H1 (cell line): ENCODE measurements around the gene MTMR1. TPM values are rescaled to one million over a fixed set of nuclear protein-coding genes. Genes with fewer than 3 reads are reported as not detected.

ENCODE experiments used
- CTCF ChIA-PET: fragments of 300-600 bp; sonication (Branson Sonifier 250); formaldehyde crosslinking; loops from one replicate; lab custom pipeline; 2021; ENCODE audit not compliant: partially characterized antibody; lab: Charles Lee
- POLR2A ChIA-PET: fragments of 300-600 bp; sonication (Branson Sonifier 250); formaldehyde crosslinking; loops from one replicate; lab custom pipeline; 2021; ENCODE audit warnings: inconsistent platforms; ENCODE audit not compliant: partially characterized antibody; lab: Charles Lee
- DNase-seq, 2 experiments: peaks; one replicate each; pipeline versions ENCODE4 v3.0.0 to v3.0.0-alpha.2; 2010 to 2022; ENCODE audit warnings: low spot score in 2 of 2, low read depth in 1 of 2, mixed read lengths in 1 of 2
- FAIRE-seq: peaks from 2 replicates; lab custom pipeline; 2011; peaks lifted over from hg19 to GRCh38; lab: Jason Lieb, UNC
- H2AFZ ChIP-seq: 2 replicates; pipeline ENCODE4 v1.8.1; 2012; ENCODE audit warnings: low read length, inconsistent platforms
- H2AK5ac ChIP-seq: 2 replicates; pipeline ENCODE4 v1.6.1; 2013; ENCODE audit warnings: low read depth, low read length
- H2BK120ac ChIP-seq: replicated peaks from 2 replicates; pipeline ENCODE3; 2013; ENCODE audit warnings: low read depth, low read length, inconsistent platforms
- H2BK12ac ChIP-seq: 2 replicates; pipeline ENCODE4 v1.6.1; 2013; ENCODE audit warnings: low read depth, low read length
- H2BK15ac ChIP-seq: 2 replicates; pipeline ENCODE4 v1.6.1; 2013; ENCODE audit warnings: low read length
- H2BK20ac ChIP-seq: 2 replicates; pipeline ENCODE4 v1.6.1; 2013; ENCODE audit warnings: low read length
- H2BK5ac ChIP-seq: 2 replicates; pipeline ENCODE4 v1.6.1; 2013; ENCODE audit warnings: low read depth, low read length
- H3K14ac ChIP-seq: 2 replicates; pipeline ENCODE4 v1.6.1; 2013; ENCODE audit warnings: inconsistent platforms; ENCODE audit not compliant: insufficient read length
- H3K18ac ChIP-seq: 2 replicates; pipeline ENCODE4 v1.6.1; 2013; ENCODE audit warnings: low read length; ENCODE audit errors: extremely low read depth
- H3K23ac ChIP-seq: 2 replicates; pipeline ENCODE4 v1.6.1; 2013; ENCODE audit warnings: inconsistent platforms; ENCODE audit not compliant: insufficient read length
- H3K23me2 ChIP-seq: 2 replicates; pipeline ENCODE4 v1.6.1; 2013; ENCODE audit warnings: low read depth, low read length
- H3K27ac ChIP-seq: 2 replicates; pipeline ENCODE4 v1.6.1; 2011; ENCODE audit warnings: low read depth, low read length, inconsistent platforms
- H3K27me3 ChIP-seq, 4 experiments: replicated peaks in 1 of 4; 1 replicate in 1 of 4; 2 replicates in 3 of 4; pipeline versions ENCODE4 v1.6.1 to v1.8.1; 2011 to 2013; ENCODE audit warnings: low read length in 3 of 4, mild to moderate bottlenecking in 3 of 4, inconsistent platforms in 2 of 4, mixed read lengths in 2 of 4, moderate library complexity in 1 of 4; ENCODE audit not compliant: control insufficient read depth in 3 of 4, insufficient read depth in 3 of 4; ENCODE audit errors: extremely low read depth in 1 of 4
- H3K36me3 ChIP-seq, 4 experiments: 2 replicates each; pipeline versions ENCODE4 v1.6.1 to v1.8.1; 2011 to 2013; ENCODE audit warnings: mild to moderate bottlenecking in 4 of 4, low read length in 3 of 4, moderate library complexity in 2 of 4, control low read depth in 1 of 4, inconsistent platforms in 1 of 4; ENCODE audit not compliant: insufficient read depth in 4 of 4, control insufficient read depth in 2 of 4
- H3K4ac ChIP-seq: replicated peaks from 2 replicates; pipeline ENCODE3; 2013; ENCODE audit warnings: low read length, low read depth, mixed read lengths, inconsistent platforms; ENCODE audit not compliant: insufficient read length
- H3K4me1 ChIP-seq, 4 experiments: replicated peaks in 1 of 4; 1 replicate in 1 of 4; 2 replicates in 3 of 4; pipeline versions ENCODE4 v1.6.1 to v1.8.1; 2011 to 2013; ENCODE audit warnings: low read length in 3 of 4, inconsistent platforms in 2 of 4, mixed read lengths in 1 of 4; ENCODE audit not compliant: insufficient read depth in 4 of 4, control insufficient read depth in 3 of 4
- H3K4me2 ChIP-seq, 2 experiments: 2 replicates each; pipeline versions ENCODE4 v1.6.1 to v1.8.1; 2011 to 2013; ENCODE audit warnings: low read depth in 2 of 2, low read length in 2 of 2, control low read depth in 1 of 2, inconsistent platforms in 1 of 2, mild to moderate bottlenecking in 1 of 2; ENCODE audit not compliant: insufficient read depth in 1 of 2
- H3K4me3 ChIP-seq, 4 experiments: fragments of 200-600, 300-600 bp in 1 of 4; sonication (generic), shearing (Covaris generic), sonication (Bioruptor Twin) in 1 of 4; 2 replicates each; pipeline versions ENCODE4 v1.5.1 to v1.8.1; 2011 to 2016; ENCODE audit warnings: low read length in 4 of 4, low read depth in 3 of 4, control low read depth in 2 of 4, inconsistent platforms in 2 of 4, mild to moderate bottlenecking in 2 of 4, mixed read lengths in 1 of 4, moderate library complexity in 1 of 4; ENCODE audit not compliant: insufficient read depth in 2 of 4; ENCODE audit errors: extremely low read depth in 1 of 4
- H3K56ac ChIP-seq: replicated peaks from 2 replicates; pipeline ENCODE3; 2013; ENCODE audit warnings: low read depth, mild to moderate bottlenecking, mixed read lengths, low read length, inconsistent platforms; ENCODE audit not compliant: insufficient read length
- H3K79me1 ChIP-seq: 2 replicates; pipeline ENCODE4 v1.6.1; 2013; ENCODE audit warnings: low read depth, low read length, control low read depth
- H3K79me2 ChIP-seq, 2 experiments: 2 replicates each; pipeline versions ENCODE4 v1.6.1 to v1.8.1; 2012 to 2013; ENCODE audit warnings: low read length in 2 of 2, mild to moderate bottlenecking in 2 of 2, inconsistent platforms in 1 of 2; ENCODE audit not compliant: insufficient read depth in 2 of 2, control insufficient read depth in 1 of 2
- H3K9ac ChIP-seq, 4 experiments: replicated peaks in 1 of 4; 1 replicate in 1 of 4; 2 replicates in 3 of 4; pipeline versions ENCODE4 v1.6.1 to v1.8.1; 2011 to 2013; ENCODE audit warnings: low read depth in 3 of 4, low read length in 3 of 4, control low read depth in 2 of 4, mild to moderate bottlenecking in 2 of 4, moderate library complexity in 2 of 4, inconsistent platforms in 1 of 4; ENCODE audit errors: extremely low read depth in 1 of 4
- H3K9me3 ChIP-seq, 2 experiments: 2 replicates each; pipeline versions ENCODE4 v1.6.1 to v1.8.1; 2012 to 2013; ENCODE audit warnings: mild to moderate bottlenecking in 2 of 2, moderate library complexity in 2 of 2, control low read depth in 1 of 2, inconsistent platforms in 1 of 2, low read depth in 1 of 2, low read length in 1 of 2, mixed read lengths in 1 of 2; ENCODE audit not compliant: insufficient read depth in 2 of 2
- H4K20me1 ChIP-seq, 2 experiments: replicated peaks in 1 of 2; 2 replicates each; pipeline versions ENCODE3 to v1.8.1; 2011 to 2013; ENCODE audit warnings: inconsistent platforms in 2 of 2, low read length in 2 of 2, mild to moderate bottlenecking in 1 of 2; ENCODE audit not compliant: insufficient read depth in 2 of 2, control insufficient read depth in 1 of 2
- H4K5ac ChIP-seq: 2 replicates; pipeline ENCODE4 v1.6.1; 2013; ENCODE audit warnings: low read length, low read depth, mixed read lengths, inconsistent platforms; ENCODE audit not compliant: insufficient read length
- H4K8ac ChIP-seq: 2 replicates; pipeline ENCODE4 v1.8.0; 2013; ENCODE audit warnings: mild to moderate bottlenecking, moderate library complexity, low read length, inconsistent platforms; ENCODE audit not compliant: insufficient read depth; ENCODE audit errors: extremely low read depth
- H4K91ac ChIP-seq: replicated peaks from 2 replicates; pipeline ENCODE3; 2013; ENCODE audit warnings: low read length, mixed read lengths, inconsistent platforms; ENCODE audit not compliant: insufficient read length
- BCL11A ChIP-seq, 2 experiments: IDR thresholded peaks; one replicate each; pipeline ENCODE4 v1.6.1; 2011; ENCODE audit warnings: low read depth in 2 of 2, low read length in 2 of 2, mild to moderate bottlenecking in 2 of 2
- CREB1 ChIP-seq: IDR thresholded peaks from 2 replicates; pipeline ENCODE4 v1.6.1; 2012; ENCODE audit warnings: inconsistent platforms
- CTBP2 ChIP-seq: IDR thresholded peaks from 2 replicates; pipeline ENCODE4 v1.7.0; 2011; ENCODE audit warnings: borderline replicate concordance, mild to moderate bottlenecking, moderate library complexity, mixed read lengths, low read length; ENCODE audit not compliant: insufficient read depth, insufficient read length
- EZH2 ChIP-seq: fragments of 200-600 bp; sonication (generic); IDR thresholded peaks from 2 replicates; pipeline ENCODE4 v1.7.1; 2012; ENCODE audit warnings: low read depth, mild to moderate bottlenecking, moderate library complexity, low read length, inconsistent platforms; ENCODE audit not compliant: severe bottlenecking
- HDAC2 ChIP-seq, 2 experiments: fragments of 300-600 bp in 1 of 2; sonication (generic) in 1 of 2; IDR thresholded peaks; 2 replicates each; pipeline ENCODE4 v1.6.1; 2011 to 2012; ENCODE audit warnings: low read depth in 2 of 2, low read length in 2 of 2, mild to moderate bottlenecking in 2 of 2, moderate library complexity in 2 of 2, borderline replicate concordance in 1 of 2, inconsistent platforms in 1 of 2
- JUN ChIP-seq: IDR thresholded peaks from 2 replicates; pipeline ENCODE4 v1.6.1; 2011; ENCODE audit warnings: low read depth, mild to moderate bottlenecking, improper control_type of control experiment, low read length
- TAF1 ChIP-seq: IDR thresholded peaks from 2 replicates; pipeline ENCODE4 v1.6.1; 2011; ENCODE audit warnings: mild to moderate bottlenecking, low read depth, low read length
- polyA plus RNA-seq, 7 experiments: library from polyadenylated mRNA; depleted of rRNA in 3 of 7; stranded (reverse) in 5 of 7; unstranded in 2 of 7; fragments of >200 nt in 5 of 7; fragments of 200-250 nt in 2 of 7; gene quantifications; 1 replicate in 5 of 7; 2 replicates in 1 of 7; 4 replicates in 1 of 7; pipeline versions ENCODE4 v1.2.1 to v1.2.3, GENCODE V29; 2011 to 2013; ENCODE audit warnings: missing spikeins in 2 of 7, mixed read lengths in 2 of 7
- total RNA-seq: library from RNA; stranded (reverse); fragmentation: NEBNext Ultra II Directional; extraction: Animal tissue kit (Norgen Biotek cat#: 25700); gene quantifications from 2 replicates; pipeline ENCODE4 v1.2.1, GENCODE V29; 2021

MTMR1 gene
- total and polyA plus RNA-seq, 2 of the 8 experiments (the other 6 are each of a cell fraction or from before 2014, with no cell fraction given): 15.1 to 23.8 TPM

DNA sequence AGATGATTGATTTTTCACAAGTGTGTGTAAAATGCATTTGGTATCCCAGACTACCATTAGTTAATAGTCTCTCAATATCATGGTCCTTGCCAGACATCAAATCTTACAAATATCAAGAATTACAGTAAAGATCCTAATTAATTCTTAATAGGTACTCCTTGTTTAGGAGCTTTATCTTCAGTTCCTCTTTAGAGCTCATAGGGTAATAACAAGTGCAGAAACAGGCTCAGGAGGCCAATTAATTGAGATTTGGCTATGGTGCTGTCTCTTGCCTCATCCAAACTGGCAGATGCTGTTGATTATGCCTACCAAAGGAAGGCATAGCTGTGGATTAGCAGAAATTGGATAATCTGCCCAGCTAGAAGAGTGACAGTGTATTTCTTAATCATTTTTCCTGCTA is 6.9 kb downstream of the MTMR1 start:
- no peak overlapping the region for H2AK5ac ChIP-seq
- H3K36me3 ChIP-seq: no peaks in the 10 kb centered on the region; a peak in 2 of 8 replicates
- H3K4me1 ChIP-seq: peaks cover 0 to 2% (median 0%) of the 10 kb centered on the region in 4 experiments; a peak in 1 of 7 replicates
- no peaks in the 10 kb centered on the region for H3K27me3 ChIP-seq
- H2BK20ac ChIP-seq: no peak overlapping the region
- FAIRE-seq: no peak
- no peak overlapping the region for H3K4ac ChIP-seq
- no peak for DNase-seq
- no peak overlapping the region for H3K4me2 ChIP-seq
- no peak overlapping the region for H3K14ac ChIP-seq
- no peak overlapping the region for H3K18ac ChIP-seq
- H3K79me1 ChIP-seq: no peaks in the 10 kb centered on the region
- H3K27ac ChIP-seq: no peak overlapping the region
- no peak overlapping the region for H2BK5ac ChIP-seq
- H4K20me1 ChIP-seq: no peaks in the 10 kb centered on the region
- H2BK15ac ChIP-seq: no peak overlapping the region
- H4K8ac ChIP-seq: no peak overlapping the region
- no peak overlapping the region for H3K23ac ChIP-seq
- H3K9ac ChIP-seq: no peak overlapping the region
- H4K91ac ChIP-seq: no peak overlapping the region
- H3K23me2 ChIP-seq: no peaks in the 10 kb centered on the region
- H2BK120ac ChIP-seq: no peak overlapping the region
- H3K4me3 ChIP-seq: no peak overlapping the region
- CTCF ChIA-PET: interaction anchor here (0.9 kb wide), 1 partner anchor 16 kb away, joined by 3 read pairs; no protein-coding TSS in a partner anchor
- H2BK12ac ChIP-seq: no peak overlapping the region
- POLR2A ChIA-PET: interaction anchor here (2.1 kb wide), 1 partner anchor 9 kb away, joined by 6 read pairs; no protein-coding TSS in a partner anchor
- no peak overlapping the region for H4K5ac ChIP-seq
- peaks cover 0 to 1% of the 10 kb centered on the region in 2 experiments; a peak in 2 of 4 replicates for H3K79me2 ChIP-seq
- no peaks in the 10 kb centered on the region for H3K9me3 ChIP-seq
- H3K56ac ChIP-seq: no peak overlapping the region
- no peak for TF ChIP-seq TAF1
- TF ChIP-seq EZH2: no peak
- no peak for TF ChIP-seq HDAC2 (IDR thresholded peaks at IDR 0.05; ENCODE audit: borderline replicate concordance in 1 of 2, low read depth in 2 of 2, low read length in 2 of 2)
- no peak for TF ChIP-seq CTBP2
- TF ChIP-seq JUN: no peak
- no peak for TF ChIP-seq CREB1
- no peak for TF ChIP-seq BCL11A (IDR thresholded peaks at IDR 0.05; ENCODE audit: low read depth in 2 of 2, low read length in 2 of 2)
- no peak overlapping the region for H2AFZ ChIP-seq
